Neural cell (in vitro differentiated cells): ENCODE results near the gene RAB18. TPM values are rescaled to one million over a fixed set of nuclear protein-coding genes. Genes with fewer than 3 reads are reported as not detected.

ENCODE experiments used
- H2AFZ ChIP-seq: fragments of 200-600, 300-800 bp; sonication (generic), shearing (Covaris generic); 2 replicates; pipeline ENCODE4 v1.6.0; 2014; ENCODE audit warnings: low read depth, mild to moderate bottlenecking, antibody characterized with exemption, low read length, moderate library complexity
- H3F3A ChIP-seq: fragments of 200-600 bp; shearing (Covaris generic); 2 replicates; pipeline ENCODE4 v1.6.1; 2016; ENCODE audit warnings: mild to moderate bottlenecking, moderate library complexity, mixed read lengths, antibody characterized with exemption, low read length; ENCODE audit not compliant: insufficient read depth, poor library complexity, severe bottlenecking
- H3K27ac ChIP-seq: fragments of 200-600, 300-800 bp; sonication (generic), shearing (Covaris generic); 2 replicates; pipeline ENCODE4 v1.5.1; 2014; ENCODE audit warnings: mild to moderate bottlenecking, low read length, moderate library complexity
- H3K27me3 ChIP-seq: fragments of 300-800, 200-600 bp; sonication (generic), shearing (Covaris generic); 2 replicates; pipeline ENCODE4 v1.6.0; 2014; ENCODE audit warnings: mild to moderate bottlenecking, low read depth, low read length, moderate library complexity; ENCODE audit not compliant: insufficient read depth
- H3K36me3 ChIP-seq: fragments of 300-800, 200-600 bp; sonication (generic), shearing (Covaris generic); 2 replicates; pipeline ENCODE4 v1.5.1; 2014; ENCODE audit warnings: mild to moderate bottlenecking, antibody characterized with exemption, low read length, moderate library complexity; ENCODE audit not compliant: insufficient read depth
- H3K4me2 ChIP-seq: fragments of 300-800, 200-600 bp; sonication (generic), shearing (Covaris generic); 2 replicates; pipeline ENCODE4 v1.6.0; 2014; ENCODE audit warnings: mild to moderate bottlenecking, low read length
- H3K4me3 ChIP-seq: fragments of 300-800, 200-600 bp; sonication (generic), shearing (Covaris generic); 2 replicates; pipeline ENCODE4 v1.5.1; 2014; ENCODE audit warnings: mild to moderate bottlenecking, low read length, moderate library complexity
- H3K79me2 ChIP-seq: fragments of 200-600 bp; shearing (Covaris generic); replicated peaks from 2 replicates; pipeline ENCODE4 v1.6.0; 2014; ENCODE audit warnings: mild to moderate bottlenecking, low read length, moderate library complexity; ENCODE audit not compliant: insufficient read depth
- H3K9ac ChIP-seq: fragments of 300-800, 200-600 bp; sonication (generic), shearing (Covaris generic); 2 replicates; pipeline ENCODE4 v1.6.1; 2016; ENCODE audit warnings: mild to moderate bottlenecking, low read length, mixed read lengths
- H3K9me2 ChIP-seq: fragments of 200-600 bp; shearing (Covaris generic); 2 replicates; pipeline ENCODE4 v1.6.1; 2016; ENCODE audit warnings: mild to moderate bottlenecking, low read length, mixed read lengths; ENCODE audit not compliant: insufficient read depth
- H3K9me3 ChIP-seq: fragments of 200-600, 300-800 bp; sonication (generic), shearing (Covaris generic); 2 replicates; pipeline ENCODE4 v1.6.1; 2016; ENCODE audit warnings: mild to moderate bottlenecking, mixed run types, low read length, moderate library complexity, mixed read lengths
- H4K20me1 ChIP-seq: fragments of 200-600 bp; shearing (Covaris generic); 2 replicates; pipeline ENCODE4 v1.6.1; 2016; ENCODE audit warnings: mild to moderate bottlenecking, mixed run types; ENCODE audit not compliant: insufficient read depth
- CTCF ChIP-seq: fragments of 450-650 bp; IDR thresholded peaks from 2 replicates; pipeline ENCODE4 v1.5.1; 2014; ENCODE audit warnings: antibody characterized with exemption, mild to moderate bottlenecking, moderate library complexity; ENCODE audit not compliant: poor library complexity, severe bottlenecking
- EP300 ChIP-seq: fragments of 450-650 bp; conservative IDR thresholded peaks from 2 replicates; pipeline ENCODE4 v1.6.1; 2014; ENCODE audit warnings: antibody characterized with exemption, mild to moderate bottlenecking, moderate library complexity; ENCODE audit not compliant: poor library complexity, severe bottlenecking
- EZH2 ChIP-seq: fragments of 200-600, 300-800 bp; shearing (Covaris generic), sonication (generic); IDR thresholded peaks from 2 replicates; pipeline ENCODE4 v1.6.1; 2014; ENCODE audit warnings: antibody characterized with exemption, low read length, borderline replicate concordance, mild to moderate bottlenecking; ENCODE audit not compliant: insufficient read depth, poor library complexity, severe bottlenecking
- MXI1 ChIP-seq: fragments of 450-650 bp; conservative IDR thresholded peaks from 2 replicates; pipeline ENCODE4 v1.6.1; 2014; ENCODE audit warnings: antibody characterized with exemption, mild to moderate bottlenecking; ENCODE audit not compliant: poor library complexity, severe bottlenecking
- POLR2AphosphoS5 ChIP-seq: IDR thresholded peaks from 2 replicates; pipeline ENCODE4 v1.6.1; 2012
- RAD21 ChIP-seq: fragments of 450-650 bp; conservative IDR thresholded peaks from 2 replicates; pipeline ENCODE4 v1.6.1; 2014; ENCODE audit warnings: antibody characterized with exemption, mild to moderate bottlenecking, moderate library complexity
- REST ChIP-seq: IDR thresholded peaks from 2 replicates; pipeline ENCODE4 v1.6.1; 2012; ENCODE audit warnings: borderline replicate concordance
- SMC3 ChIP-seq: fragments of 450-650 bp; conservative IDR thresholded peaks from 2 replicates; pipeline ENCODE4 v1.6.1; 2014; ENCODE audit warnings: antibody characterized with exemption, mild to moderate bottlenecking, moderate library complexity; ENCODE audit not compliant: poor library complexity
- TAF1 ChIP-seq: IDR thresholded peaks from 2 replicates; pipeline ENCODE4 v1.6.1; 2012; ENCODE audit warnings: low read depth
- polyA plus RNA-seq: library from polyadenylated mRNA; depleted of rRNA; stranded (reverse); fragments of >200 nt; gene quantifications from 2 replicates; pipeline ENCODE4 v1.2.3, GENCODE V29; 2014

RAB18 gene
- polyA plus RNA-seq, 1 donor from 2014 or later, result 122 TPM

GRCh38 chr10:27537166-27537565, 33.1 kb downstream of the RAB18 start:
- Histone ChIP-seq H3K4me2 (no peak overlapping the region), H3K9me2 (no peaks in the 10 kb centered on the region), H4K20me1 (no peaks in the 10 kb centered on the region), H3K9me3 (no peaks in the 10 kb centered on the region), H3F3A (no peaks in the 10 kb centered on the region), H3K36me3 (peaks cover 14% of the 10 kb centered on the region), H2AFZ (no peak overlapping the region), H3K27ac (no peak overlapping the region), H3K27me3 (no peaks in the 10 kb centered on the region), H3K4me3 (no peak overlapping the region), H3K9ac (no peak overlapping the region), H3K79me2 (peaks cover 1% of the 10 kb centered on the region)
- TF ChIP-seq RAD21, result no peak
- no peak for TF ChIP-seq POLR2AphosphoS5
- TF ChIP-seq TAF1, result no peak
- no peak for TF ChIP-seq CTCF
- TF ChIP-seq REST, result no peak
- TF ChIP-seq EZH2, result no peak
- TF ChIP-seq SMC3, result no peak
- TF ChIP-seq MXI1, result no peak
- TF ChIP-seq EP300, result no peak

- Histone ChIP-seq H3K9me3 (no peaks in the 10 kb centered on the region), H3K9ac (no peak overlapping the region), H3K27me3 (no peaks in the 10 kb centered on the region), H3K9me2 (no peaks in the 10 kb centered on the region), H3K4me3 (no peak overlapping the region), H3K27ac (no peak overlapping the region), H3F3A (no peaks in the 10 kb centered on the region), H2AFZ (no peak overlapping the region), H3K4me2 (no peak overlapping the region), H3K36me3 (peaks cover 17% of the 10 kb centered on the region), H3K79me2 (no peaks in the 10 kb centered on the region), H4K20me1 (no peaks in the 10 kb centered on the region)
- TF ChIP-seq TAF1 (no peak), EZH2 (no peak), POLR2AphosphoS5 (no peak), RAD21 (no peak), REST (no peak), EP300 (no peak), CTCF (no peak), MXI1 (no peak), SMC3 (no peak)
These were observed 33.7 kb downstream of the RAB18 start for GRCh38 chr10:27537787-27538186.
